ENCODE results near the gene SPATC1L.
"Not testable (repeated sequence)": the region's sequence is repeated elsewhere in the genome, so short reads cannot be mapped to it uniquely, and the experiment has no call there.

The SPATC1L gene

GRCh38 chr21:46183910-46184624 is at the start of gene SPATC1L:
SPATC1L (minus strand) TSS chr21:46184459; CDS start chr21:46182816, 1,643 bp downstream.
- peak; percentile 17 to 64 for DNase-seq

- no peak for DNase-seq
Observed at GRCh38 chr21:46229923-46230260, 45.6 kb upstream of the SPATC1L start.

- DNase-seq = peak in 1 of 2 experiments; percentile 72
Observed at GRCh38 chr21:46229133-46229922, 45.1 kb upstream of the SPATC1L start.

- DNase-seq = peak; percentile 94 to 99
Observed at GRCh38 chr21:46228345-46229051, 44.2 kb upstream of the SPATC1L start, which contains the start of gene LSS. LSS (minus strand) TSS chr21:46228774; CDS start chr21:46228745, 29 bp downstream.

GRCh38 chr21:46227811-46228344 is 43.6 kb upstream of the SPATC1L start:
- DNase-seq = no peak

- DNase-seq = no peak
Observed at GRCh38 chr21:46226920-46227599, 42.8 kb upstream of the SPATC1L start.

- DNase-seq = no peak
Observed at GRCh38 chr21:46226146-46226545, 41.9 kb upstream of the SPATC1L start.

GRCh38 chr21:46223661-46224060 is 39.4 kb upstream of the SPATC1L start:
- not testable (repeated sequence) for DNase-seq

- no peak for DNase-seq
Observed at GRCh38 chr21:46223217-46223616, 39.0 kb upstream of the SPATC1L start.

GRCh38 chr21:46222436-46223116 is 38.3 kb upstream of the SPATC1L start:
- no peak for DNase-seq

GRCh38 chr21:46221664-46222435 is 37.6 kb upstream of the SPATC1L start:
- no peak for DNase-seq

- no peak for DNase-seq
Observed at GRCh38 chr21:46220847-46221246, 36.6 kb upstream of the SPATC1L start.

- DNase-seq = no peak
Observed at GRCh38 chr21:46220275-46220810, 36.1 kb upstream of the SPATC1L start.

- DNase-seq = peak in 1 of 2 experiments; percentile 32
Observed at GRCh38 chr21:46219591-46220239, 35.5 kb upstream of the SPATC1L start.

GRCh38 chr21:46218906-46219590 is 34.8 kb upstream of the SPATC1L start:
- no peak for DNase-seq

GRCh38 chr21:46217511-46218196 is 33.4 kb upstream of the SPATC1L start:
- no peak for DNase-seq

- DNase-seq = no peak
Observed at GRCh38 chr21:46216132-46216747, 32.0 kb upstream of the SPATC1L start.

- DNase-seq = no peak
Observed at GRCh38 chr21:46215436-46216131, 31.3 kb upstream of the SPATC1L start.
